Liver (tissue), 9 donors: Measurements from ENCODE around the gene DCLRE1A. TPM values are rescaled to one million over a fixed set of nuclear protein-coding genes. Genes with fewer than 3 reads are reported as not detected.

Source experiments
- DNase-seq: peaks from one replicate; pipeline ENCODE4 v3.0.0-alpha.2; 2017; ENCODE audit warnings: low spot score
- H3K27ac ChIP-seq, 2 donors: one replicate each; pipeline ENCODE4 v1.7.0; 2013; ENCODE audit warnings: inconsistent platforms in 2 of 2, low read length in 2 of 2, control low read depth in 1 of 2, low read depth in 1 of 2, mild to moderate bottlenecking in 1 of 2
- H3K27me3 ChIP-seq, 4 donors: one replicate each; pipeline versions ENCODE4 v1.6.1 to v1.7.0; 2013; ENCODE audit warnings: low read length in 3 of 4, inconsistent platforms in 1 of 4, mild to moderate bottlenecking in 1 of 4, moderate library complexity in 1 of 4; ENCODE audit not compliant: control insufficient read depth in 4 of 4, insufficient read depth in 4 of 4
- H3K36me3 ChIP-seq, 4 donors: one replicate each; pipeline versions ENCODE4 v1.6.1 to v1.7.0; 2013; ENCODE audit warnings: low read length in 3 of 4, mild to moderate bottlenecking in 3 of 4, low read depth in 1 of 4, moderate library complexity in 1 of 4; ENCODE audit not compliant: control insufficient read depth in 4 of 4, insufficient read depth in 3 of 4
- H3K4me1 ChIP-seq, 4 donors: one replicate each; pipeline versions ENCODE4 v1.6.1 to v1.7.0; 2013; ENCODE audit warnings: low read length in 3 of 4, mild to moderate bottlenecking in 3 of 4, moderate library complexity in 1 of 4; ENCODE audit not compliant: control insufficient read depth in 4 of 4, insufficient read depth in 4 of 4
- H3K4me3 ChIP-seq, 3 donors: one replicate each; pipeline versions ENCODE4 v1.6.1 to v1.7.0; 2013; ENCODE audit warnings: low read length in 3 of 3, control low read depth in 1 of 3, low read depth in 1 of 3, mild to moderate bottlenecking in 1 of 3
- H3K9ac ChIP-seq, 2 donors: one replicate each; pipeline ENCODE4 v1.7.0; 2013; ENCODE audit warnings: low read length in 2 of 2, mild to moderate bottlenecking in 2 of 2, moderate library complexity in 2 of 2, control low read depth in 1 of 2, low read depth in 1 of 2
- H3K9me3 ChIP-seq, 4 donors: one replicate each; pipeline versions ENCODE4 v1.6.1 to v1.7.0; 2013; ENCODE audit warnings: low read length in 3 of 4; ENCODE audit not compliant: control insufficient read depth in 4 of 4
- EGR1 ChIP-seq, 2 donors: IDR thresholded peaks; 2 replicates each; pipeline ENCODE4 v1.6.1; 2016 to 2018; ENCODE audit warnings: antibody characterized with exemption in 2 of 2, low read depth in 2 of 2
- FOXA1 ChIP-seq: IDR thresholded peaks from 2 replicates; pipeline ENCODE4 v1.6.1; 2016; ENCODE audit warnings: antibody characterized with exemption
- FOXA2 ChIP-seq: IDR thresholded peaks from 2 replicates; pipeline ENCODE4 v1.6.1; 2016; ENCODE audit warnings: antibody characterized with exemption
- GABPA ChIP-seq, 2 donors: IDR thresholded peaks in 1 of 2; conservative IDR thresholded peaks in 1 of 2; 2 replicates each; pipeline ENCODE4 v1.6.1; 2016; ENCODE audit warnings: antibody characterized with exemption in 2 of 2, mild to moderate bottlenecking in 1 of 2, moderate library complexity in 1 of 2
- HNF4A ChIP-seq, 2 donors: conservative IDR thresholded peaks; 2 replicates each; pipeline ENCODE4 v1.6.1; 2016; ENCODE audit warnings: antibody characterized with exemption in 2 of 2, mild to moderate bottlenecking in 2 of 2
- HNF4G ChIP-seq: IDR thresholded peaks from 2 replicates; pipeline ENCODE4 v1.6.1; 2016; ENCODE audit warnings: antibody characterized with exemption
- JUND ChIP-seq, 2 donors: IDR thresholded peaks; 2 replicates each; pipeline ENCODE4 v1.6.1; 2016; ENCODE audit warnings: antibody characterized with exemption in 2 of 2
- NR2F2 ChIP-seq: IDR thresholded peaks from 2 replicates; pipeline ENCODE4 v1.6.1; 2016; ENCODE audit warnings: antibody characterized with exemption
- RAD21 ChIP-seq, 2 donors: IDR thresholded peaks; 2 replicates each; pipeline ENCODE4 v1.6.1; 2016; ENCODE audit warnings: antibody characterized with exemption in 2 of 2, mild to moderate bottlenecking in 2 of 2
- RXRA ChIP-seq, 2 donors: IDR thresholded peaks; 2 replicates each; pipeline ENCODE4 v1.6.1; 2017 to 2018; ENCODE audit warnings: antibody characterized with exemption in 2 of 2, mild to moderate bottlenecking in 1 of 2
- SP1 ChIP-seq: IDR thresholded peaks from 2 replicates; pipeline ENCODE4 v1.6.1; 2018; ENCODE audit warnings: antibody characterized with exemption, mild to moderate bottlenecking
- TAF1 ChIP-seq: conservative IDR thresholded peaks from 2 replicates; pipeline ENCODE4 v1.6.1; 2016; ENCODE audit warnings: antibody characterized with exemption, mild to moderate bottlenecking
- YY1 ChIP-seq: IDR thresholded peaks from 2 replicates; pipeline ENCODE4 v1.6.1; 2016; ENCODE audit warnings: antibody characterized with exemption, mild to moderate bottlenecking
- WGBS: extraction: QIAGEN DNeasy Blood & Tissue Kit; methylation state at CpG from one replicate; pipeline ENCODE4 v1.1.7; 2013; 5-methylcytosine and 5-hydroxymethylcytosine counted together
- polyA plus RNA-seq, 2 donors: library from polyadenylated mRNA; stranded (reverse) in 1 of 2; unstranded in 1 of 2; fragments of 200-250 nt in 1 of 2; fragments of >200 nt in 1 of 2; fragmentation: Nextera tagmentation in 1 of 2; extraction: Ambion mirVana in 1 of 2; gene quantifications; one replicate each; pipeline versions ENCODE4 v1.2.1 to v1.2.3, GENCODE V29; 2013 to 2015
- total RNA-seq, 2 donors: library from RNA; depleted of rRNA; stranded (reverse); fragments of >200 nt; gene quantifications; one replicate each; pipeline ENCODE4 v1.2.3, GENCODE V29; 2014
- TF ChIP-seq, protein P1 (sequence below): IDR thresholded peaks from 2 replicates; pipeline ENCODE4 v1.6.1; 2016; ENCODE audit warnings: antibody characterized with exemption
- TF ChIP-seq, protein P2 (sequence below): IDR thresholded peaks from 2 replicates; pipeline ENCODE4 v1.6.1; 2016; ENCODE audit warnings: antibody characterized with exemption
- TF ChIP-seq, protein P3 (sequence below): IDR thresholded peaks from 2 replicates; pipeline ENCODE4 v1.6.1; 2016; ENCODE audit warnings: antibody characterized with exemption, mild to moderate bottlenecking
- TF ChIP-seq, protein P4 (sequence below): IDR thresholded peaks from 2 replicates; pipeline ENCODE4 v1.6.1; 2016; ENCODE audit warnings: antibody characterized with exemption
- TF ChIP-seq, protein P5 (sequence below): fragments of 150-350 bp; IDR thresholded peaks from 2 replicates; pipeline ENCODE4 v1.5.1; 2017; ENCODE audit warnings: improper control_type of control experiment, low read depth, low read length; ENCODE audit not compliant: missing input control
- donor health status: healthy.
- donor health status: healthy.
- donor health status: healthy.
- donor health status: healthy.
- donor health status: healthy.

Gene DCLRE1A
- total and polyA plus RNA-seq, 4 donors = 1.9 to 11.3 (median 6.4) TPM

DNA sequence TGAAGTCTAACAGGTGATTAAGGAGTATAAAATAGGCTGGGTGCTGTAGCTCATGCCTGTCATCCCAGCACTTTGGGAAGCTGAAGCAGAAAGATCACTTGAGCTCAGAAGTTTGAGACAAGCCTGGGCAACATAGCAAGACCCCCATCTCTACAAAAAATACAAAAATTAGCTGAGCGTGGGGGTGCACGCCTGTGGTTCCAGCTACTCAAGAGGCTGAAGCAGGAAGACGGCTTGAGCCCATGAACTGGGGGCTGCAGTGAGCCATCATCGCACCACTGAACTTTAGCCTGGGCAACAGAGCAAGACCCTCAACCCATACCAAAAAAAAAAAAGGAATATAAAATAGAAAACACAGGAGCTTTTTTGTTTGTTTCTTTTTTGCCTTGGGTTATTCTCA lies 47.4 kb downstream of the DCLRE1A start:
- WGBS = 97% methylated on average over 4 of the region's 4 CpGs
- H3K27me3 ChIP-seq = peaks cover 0 to 2% (median 0%) of the 10 kb centered on the region in 4 donors
- H3K4me1 ChIP-seq = no peaks in the 10 kb centered on the region
- H3K36me3 ChIP-seq = no peaks in the 10 kb centered on the region
- DNase-seq = no peak
- no peak for TF ChIP-seq GABPA (IDR thresholded peaks at IDR 0.05 in 1 of 2, conservative IDR thresholded peaks at IDR 0.05 in 1 of 2)
- TF ChIP-seq, protein P1, sequence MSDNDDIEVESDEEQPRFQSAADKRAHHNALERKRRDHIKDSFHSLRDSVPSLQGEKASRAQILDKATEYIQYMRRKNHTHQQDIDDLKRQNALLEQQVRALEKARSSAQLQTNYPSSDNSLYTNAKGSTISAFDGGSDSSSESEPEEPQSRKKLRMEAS = no peak
- TF ChIP-seq, protein P2, sequence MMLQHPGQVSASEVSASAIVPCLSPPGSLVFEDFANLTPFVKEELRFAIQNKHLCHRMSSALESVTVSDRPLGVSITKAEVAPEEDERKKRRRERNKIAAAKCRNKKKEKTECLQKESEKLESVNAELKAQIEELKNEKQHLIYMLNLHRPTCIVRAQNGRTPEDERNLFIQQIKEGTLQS = no peak
- TF ChIP-seq NR2F2 = no peak
- TF ChIP-seq YY1 = no peak
- TF ChIP-seq RXRA (IDR thresholded peaks at IDR 0.05) = no peak
- no peak for TF ChIP-seq HNF4A (conservative IDR thresholded peaks at IDR 0.05)
- no peak for TF ChIP-seq TAF1
- no peak for TF ChIP-seq HNF4G
- TF ChIP-seq, protein P3, sequence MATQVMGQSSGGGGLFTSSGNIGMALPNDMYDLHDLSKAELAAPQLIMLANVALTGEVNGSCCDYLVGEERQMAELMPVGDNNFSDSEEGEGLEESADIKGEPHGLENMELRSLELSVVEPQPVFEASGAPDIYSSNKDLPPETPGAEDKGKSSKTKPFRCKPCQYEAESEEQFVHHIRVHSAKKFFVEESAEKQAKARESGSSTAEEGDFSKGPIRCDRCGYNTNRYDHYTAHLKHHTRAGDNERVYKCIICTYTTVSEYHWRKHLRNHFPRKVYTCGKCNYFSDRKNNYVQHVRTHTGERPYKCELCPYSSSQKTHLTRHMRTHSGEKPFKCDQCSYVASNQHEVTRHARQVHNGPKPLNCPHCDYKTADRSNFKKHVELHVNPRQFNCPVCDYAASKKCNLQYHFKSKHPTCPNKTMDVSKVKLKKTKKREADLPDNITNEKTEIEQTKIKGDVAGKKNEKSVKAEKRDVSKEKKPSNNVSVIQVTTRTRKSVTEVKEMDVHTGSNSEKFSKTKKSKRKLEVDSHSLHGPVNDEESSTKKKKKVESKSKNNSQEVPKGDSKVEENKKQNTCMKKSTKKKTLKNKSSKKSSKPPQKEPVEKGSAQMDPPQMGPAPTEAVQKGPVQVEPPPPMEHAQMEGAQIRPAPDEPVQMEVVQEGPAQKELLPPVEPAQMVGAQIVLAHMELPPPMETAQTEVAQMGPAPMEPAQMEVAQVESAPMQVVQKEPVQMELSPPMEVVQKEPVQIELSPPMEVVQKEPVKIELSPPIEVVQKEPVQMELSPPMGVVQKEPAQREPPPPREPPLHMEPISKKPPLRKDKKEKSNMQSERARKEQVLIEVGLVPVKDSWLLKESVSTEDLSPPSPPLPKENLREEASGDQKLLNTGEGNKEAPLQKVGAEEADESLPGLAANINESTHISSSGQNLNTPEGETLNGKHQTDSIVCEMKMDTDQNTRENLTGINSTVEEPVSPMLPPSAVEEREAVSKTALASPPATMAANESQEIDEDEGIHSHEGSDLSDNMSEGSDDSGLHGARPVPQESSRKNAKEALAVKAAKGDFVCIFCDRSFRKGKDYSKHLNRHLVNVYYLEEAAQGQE = no peak
- TF ChIP-seq, protein P4, sequence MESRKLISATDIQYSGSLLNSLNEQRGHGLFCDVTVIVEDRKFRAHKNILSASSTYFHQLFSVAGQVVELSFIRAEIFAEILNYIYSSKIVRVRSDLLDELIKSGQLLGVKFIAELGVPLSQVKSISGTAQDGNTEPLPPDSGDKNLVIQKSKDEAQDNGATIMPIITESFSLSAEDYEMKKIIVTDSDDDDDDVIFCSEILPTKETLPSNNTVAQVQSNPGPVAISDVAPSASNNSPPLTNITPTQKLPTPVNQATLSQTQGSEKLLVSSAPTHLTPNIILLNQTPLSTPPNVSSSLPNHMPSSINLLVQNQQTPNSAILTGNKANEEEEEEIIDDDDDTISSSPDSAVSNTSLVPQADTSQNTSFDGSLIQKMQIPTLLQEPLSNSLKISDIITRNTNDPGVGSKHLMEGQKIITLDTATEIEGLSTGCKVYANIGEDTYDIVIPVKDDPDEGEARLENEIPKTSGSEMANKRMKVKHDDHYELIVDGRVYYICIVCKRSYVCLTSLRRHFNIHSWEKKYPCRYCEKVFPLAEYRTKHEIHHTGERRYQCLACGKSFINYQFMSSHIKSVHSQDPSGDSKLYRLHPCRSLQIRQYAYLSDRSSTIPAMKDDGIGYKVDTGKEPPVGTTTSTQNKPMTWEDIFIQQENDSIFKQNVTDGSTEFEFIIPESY = no peak
- no peak for TF ChIP-seq JUND (IDR thresholded peaks at IDR 0.05)
- TF ChIP-seq FOXA1 = no peak
- TF ChIP-seq, protein P5, sequence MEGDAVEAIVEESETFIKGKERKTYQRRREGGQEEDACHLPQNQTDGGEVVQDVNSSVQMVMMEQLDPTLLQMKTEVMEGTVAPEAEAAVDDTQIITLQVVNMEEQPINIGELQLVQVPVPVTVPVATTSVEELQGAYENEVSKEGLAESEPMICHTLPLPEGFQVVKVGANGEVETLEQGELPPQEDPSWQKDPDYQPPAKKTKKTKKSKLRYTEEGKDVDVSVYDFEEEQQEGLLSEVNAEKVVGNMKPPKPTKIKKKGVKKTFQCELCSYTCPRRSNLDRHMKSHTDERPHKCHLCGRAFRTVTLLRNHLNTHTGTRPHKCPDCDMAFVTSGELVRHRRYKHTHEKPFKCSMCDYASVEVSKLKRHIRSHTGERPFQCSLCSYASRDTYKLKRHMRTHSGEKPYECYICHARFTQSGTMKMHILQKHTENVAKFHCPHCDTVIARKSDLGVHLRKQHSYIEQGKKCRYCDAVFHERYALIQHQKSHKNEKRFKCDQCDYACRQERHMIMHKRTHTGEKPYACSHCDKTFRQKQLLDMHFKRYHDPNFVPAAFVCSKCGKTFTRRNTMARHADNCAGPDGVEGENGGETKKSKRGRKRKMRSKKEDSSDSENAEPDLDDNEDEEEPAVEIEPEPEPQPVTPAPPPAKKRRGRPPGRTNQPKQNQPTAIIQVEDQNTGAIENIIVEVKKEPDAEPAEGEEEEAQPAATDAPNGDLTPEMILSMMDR = no peak
- no peak for TF ChIP-seq FOXA2
- TF ChIP-seq EGR1 (IDR thresholded peaks at IDR 0.05; ENCODE audit: low read depth in 2 of 2) = no peak
- no peak for TF ChIP-seq SP1
- no peak for TF ChIP-seq RAD21 (IDR thresholded peaks at IDR 0.05)
- H3K9me3 ChIP-seq = no peaks in the 10 kb centered on the region
- H3K27ac ChIP-seq = no peak overlapping the region
- no peak overlapping the region for H3K9ac ChIP-seq
- no peak overlapping the region for H3K4me3 ChIP-seq
